GM18868 (cell line): ENCODE results near the gene SLC35F2.
"Not testable (repeated sequence)": the region's sequence is repeated elsewhere in the genome, so short reads cannot be mapped to it uniquely, and the experiment has no call there.

Experiments
- ATAC-seq: cut with Tn5 transposase; IDR thresholded peaks from one replicate; pipeline ENCODE4 v1.9.1; 2021; ENCODE audit warnings: mild to moderate bottlenecking, moderate library complexity; ENCODE audit not compliant: unreplicated experiment

Gene SLC35F2

GRCh38 chr11:107842412-107843100 is 16.0 kb downstream of the SLC35F2 start:
- no peak for ATAC-seq

GRCh38 chr11:107840129-107840484 is 18.5 kb downstream of the SLC35F2 start:
- peak; percentile 21 for ATAC-seq

- no peak for ATAC-seq
Observed at GRCh38 chr11:107836851-107837250, 21.7 kb downstream of the SLC35F2 start.

- ATAC-seq, result no peak
Observed at GRCh38 chr11:107834995-107835394, 23.6 kb downstream of the SLC35F2 start.

- not testable (repeated sequence) for ATAC-seq
Observed at GRCh38 chr11:107833926-107834325, 24.7 kb downstream of the SLC35F2 start.

GRCh38 chr11:107830915-107831540 is 27.6 kb downstream of the SLC35F2 start:
- ATAC-seq, result no peak

GRCh38 chr11:107827041-107827440 is 31.5 kb downstream of the SLC35F2 start:
- ATAC-seq, result no peak

GRCh38 chr11:107825875-107826274 is 32.7 kb downstream of the SLC35F2 start:
- no peak for ATAC-seq

- peak; percentile 63 for ATAC-seq
Observed at GRCh38 chr11:107824668-107825369, 33.8 kb downstream of the SLC35F2 start.

- ATAC-seq, result no peak
Observed at GRCh38 chr11:107821199-107821927, 37.2 kb downstream of the SLC35F2 start.

- ATAC-seq, result no peak
Observed at GRCh38 chr11:107819361-107820014, 39.1 kb downstream of the SLC35F2 start.

GRCh38 chr11:107818491-107818890 is 40.1 kb downstream of the SLC35F2 start:
- no peak for ATAC-seq

GRCh38 chr11:107816028-107816427 is 42.6 kb downstream of the SLC35F2 start:
- no peak for ATAC-seq

GRCh38 chr11:107810875-107811274 is 47.7 kb downstream of the SLC35F2 start:
- ATAC-seq, result no peak

- no peak for ATAC-seq
Observed at GRCh38 chr11:107808521-107808920, 50.1 kb downstream of the SLC35F2 start.

GRCh38 chr11:107804971-107805370 is 53.6 kb downstream of the SLC35F2 start:
- ATAC-seq, result no peak

- ATAC-seq, result no peak
Observed at GRCh38 chr11:107804211-107804610, 54.4 kb downstream of the SLC35F2 start.

- no peak for ATAC-seq
Observed at GRCh38 chr11:107801641-107802040, 56.9 kb downstream of the SLC35F2 start.

- ATAC-seq, result peak; percentile 88
Observed at GRCh38 chr11:107799218-107799859, 59.2 kb downstream of the SLC35F2 start.

- no peak for ATAC-seq
Observed at GRCh38 chr11:107792049-107792443, 66.5 kb downstream of the SLC35F2 start.
